ENCODE results near the gene OLFM3. TPM values are rescaled to one million over a fixed set of nuclear protein-coding genes. Genes with fewer than 3 reads are reported as not detected.
A peak's percentile ranks its signal among the peaks of the same experiment; 100 is the strongest.

Gene OLFM3
- polyA plus RNA-seq, 3 donors: 22.5 to 37.8 (median 27.0) TPM

- no peak for DNase-seq (ENCODE audit: extremely low read depth in 1 of 11, low read depth in 9 of 11, low spot score in 4 of 11)
These were observed 91.4 kb downstream of the OLFM3 start for GRCh38 chr1:101905283-101905835.

- no peak for DNase-seq (ENCODE audit: extremely low read depth in 1 of 11, low read depth in 9 of 11, low spot score in 4 of 11)
These were observed 94.5 kb downstream of the OLFM3 start for GRCh38 chr1:101902199-101902598.

GRCh38 chr1:101898137-101898536 is 98.6 kb downstream of the OLFM3 start:
- DNase-seq (ENCODE audit: extremely low read depth in 1 of 11, low read depth in 9 of 11, low spot score in 4 of 11): no peak

GRCh38 chr1:101884621-101885020 is 112.1 kb downstream of the OLFM3 start:
- no peak for DNase-seq (ENCODE audit: extremely low read depth in 1 of 11, low read depth in 9 of 11, low spot score in 4 of 11)

GRCh38 chr1:101875891-101876290 is 120.8 kb downstream of the OLFM3 start:
- DNase-seq (ENCODE audit: extremely low read depth in 1 of 11, low read depth in 9 of 11, low spot score in 4 of 11): no peak

GRCh38 chr1:101873672-101874071 is 123.1 kb downstream of the OLFM3 start:
- DNase-seq (ENCODE audit: extremely low read depth in 1 of 11, low read depth in 9 of 11, low spot score in 4 of 11): no peak

- no peak for DNase-seq (ENCODE audit: extremely low read depth in 1 of 11, low read depth in 9 of 11, low spot score in 4 of 11)
These were observed 136.8 kb downstream of the OLFM3 start for GRCh38 chr1:101859941-101860340.

GRCh38 chr1:101854271-101854670 is 142.5 kb downstream of the OLFM3 start:
- no peak for DNase-seq (ENCODE audit: extremely low read depth in 1 of 11, low read depth in 9 of 11, low spot score in 4 of 11)

- no peak for DNase-seq (ENCODE audit: extremely low read depth in 1 of 11, low read depth in 9 of 11, low spot score in 4 of 11)
These were observed 143.8 kb downstream of the OLFM3 start for GRCh38 chr1:101852936-101853335.

- DNase-seq (ENCODE audit: extremely low read depth in 1 of 11, low read depth in 9 of 11, low spot score in 4 of 11): no peak
These were observed 147.4 kb downstream of the OLFM3 start for GRCh38 chr1:101849356-101849755.

GRCh38 chr1:101847626-101848025 is 149.1 kb downstream of the OLFM3 start:
- DNase-seq (ENCODE audit: extremely low read depth in 1 of 11, low read depth in 9 of 11, low spot score in 4 of 11): no peak

GRCh38 chr1:101846820-101847219 is 149.9 kb downstream of the OLFM3 start:
- peak in 10 of 11 donors; percentile 8 to 55 (median 38) for DNase-seq (ENCODE audit: extremely low read depth in 1 of 11, low read depth in 9 of 11, low spot score in 4 of 11)

GRCh38 chr1:101843160-101843559 is 153.6 kb downstream of the OLFM3 start:
- DNase-seq (ENCODE audit: extremely low read depth in 1 of 11, low read depth in 9 of 11, low spot score in 4 of 11): no peak

- no peak for DNase-seq (ENCODE audit: extremely low read depth in 1 of 11, low read depth in 9 of 11, low spot score in 4 of 11)
These were observed 154.9 kb downstream of the OLFM3 start for GRCh38 chr1:101841824-101842223.

GRCh38 chr1:101835988-101836387 is 160.7 kb downstream of the OLFM3 start:
- DNase-seq (ENCODE audit: extremely low read depth in 1 of 11, low read depth in 9 of 11, low spot score in 4 of 11): no peak

- DNase-seq (ENCODE audit: extremely low read depth in 1 of 11, low read depth in 9 of 11, low spot score in 4 of 11): no peak
These were observed 163.4 kb downstream of the OLFM3 start for GRCh38 chr1:101833312-101833711.

- DNase-seq (ENCODE audit: extremely low read depth in 1 of 11, low read depth in 9 of 11, low spot score in 4 of 11): no peak
These were observed 170.3 kb downstream of the OLFM3 start for GRCh38 chr1:101826416-101826815.

- peak in 10 of 11 donors; percentile 15 to 57 (median 30) for DNase-seq (ENCODE audit: extremely low read depth in 1 of 11, low read depth in 9 of 11, low spot score in 4 of 11)
These were observed 176.7 kb downstream of the OLFM3 start for GRCh38 chr1:101820071-101820470.

- DNase-seq (ENCODE audit: extremely low read depth in 1 of 11, low read depth in 9 of 11, low spot score in 4 of 11): no peak
These were observed 180.5 kb downstream of the OLFM3 start for GRCh38 chr1:101816262-101816661.

- DNase-seq (ENCODE audit: extremely low read depth in 1 of 11, low read depth in 9 of 11, low spot score in 4 of 11): no peak
These were observed 198.3 kb downstream of the OLFM3 start for GRCh38 chr1:101798417-101798816.

- DNase-seq (ENCODE audit: extremely low read depth in 1 of 11, low read depth in 9 of 11, low spot score in 4 of 11): no peak
These were observed 199.0 kb downstream of the OLFM3 start for GRCh38 chr1:101797722-101798121.

Measured in renal cortex interstitium (tissue), 11 donors.